SH-SY5Y (cell line): ENCODE measurements around the gene TRIP6.

Source experiments
- GATA2 ChIP-seq: IDR thresholded peaks from 2 replicates; pipeline ENCODE4 v1.6.1; 2011; ENCODE audit warnings: mild to moderate bottlenecking, low read depth, low read length
- GATA3 ChIP-seq: IDR thresholded peaks from 2 replicates; pipeline ENCODE4 v1.6.1; 2011; ENCODE audit warnings: low read depth, mild to moderate bottlenecking, low read length, moderate library complexity

DNA sequence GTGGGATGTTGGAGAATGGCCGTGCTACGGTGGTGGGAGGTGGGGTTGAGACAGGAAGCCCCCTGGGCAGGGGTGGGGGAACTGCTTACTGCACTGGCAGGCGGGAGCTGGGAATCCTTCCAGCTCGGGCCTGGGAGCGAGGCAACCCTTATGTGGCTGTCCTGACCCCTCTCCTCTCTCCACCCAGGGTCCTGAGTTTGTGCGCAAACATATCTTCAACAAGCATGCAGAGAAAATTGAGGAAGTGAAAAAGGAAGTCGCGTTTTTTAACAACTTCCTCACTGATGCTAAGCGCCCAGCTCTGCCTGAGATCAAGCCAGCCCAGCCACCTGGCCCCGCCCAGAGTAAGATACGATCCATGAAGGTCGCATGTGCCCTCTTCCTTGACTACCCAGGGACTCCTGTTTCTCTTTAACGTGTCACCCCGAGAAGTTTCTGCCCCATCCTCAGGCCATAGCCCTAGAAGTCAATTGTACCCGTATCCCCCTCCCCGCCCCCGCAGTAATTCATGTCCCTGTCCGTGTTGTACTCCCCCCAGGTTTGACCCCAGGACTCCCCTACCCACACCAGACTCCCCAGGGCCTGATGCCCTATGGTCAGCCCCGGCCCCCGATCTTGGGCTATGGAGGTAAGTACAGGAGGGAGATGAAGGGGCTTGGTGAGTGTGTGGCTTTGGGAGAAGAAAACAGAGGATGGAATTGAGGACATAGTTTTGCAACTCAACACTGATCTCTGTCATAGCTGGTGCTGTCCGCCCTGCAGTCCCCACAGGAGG lies 20.5 kb downstream of the TRIP6 start:
- TF ChIP-seq GATA2 (no peak), GATA3 (no peak)
